Fibroblast of lung (primary cell): ENCODE results near the gene SDCCAG8. TPM values are rescaled to one million over a fixed set of nuclear protein-coding genes. Genes with fewer than 3 reads are reported as not detected.

ENCODE experiments used
- DNase-seq, 2 donors: peaks; one replicate each; pipeline versions ENCODE4 v3.0.0 to v3.0.0-alpha.2; 2010; ENCODE audit warnings: low read depth in 2 of 2
- H2AFZ ChIP-seq: 2 replicates; pipeline ENCODE4 v1.5.1; 2012; ENCODE audit warnings: low read length, control low read depth, inconsistent platforms
- H3K27ac ChIP-seq: 2 replicates; pipeline ENCODE4 v1.5.1; 2011; ENCODE audit warnings: low read length, control low read depth; ENCODE audit not compliant: insufficient read depth
- H3K27me3 ChIP-seq: 2 replicates; pipeline ENCODE4 v1.5.1; 2011; ENCODE audit warnings: mild to moderate bottlenecking, low read length; ENCODE audit not compliant: control insufficient read depth, insufficient read depth
- H3K36me3 ChIP-seq: 2 replicates; pipeline ENCODE4 v1.5.1; 2011; ENCODE audit warnings: low read length; ENCODE audit not compliant: control insufficient read depth, insufficient read depth
- H3K4me1 ChIP-seq: 2 replicates; pipeline ENCODE4 v1.5.1; 2011; ENCODE audit warnings: low read length; ENCODE audit not compliant: control insufficient read depth, insufficient read depth; ENCODE audit errors: extremely low read depth
- H3K4me2 ChIP-seq: 2 replicates; pipeline ENCODE4 v1.5.1; 2011; ENCODE audit warnings: low read length, control low read depth; ENCODE audit not compliant: insufficient read depth; ENCODE audit errors: extremely low read depth
- H3K4me3 ChIP-seq, 4 experiments: fragments of 200-600 bp in 1 of 4; sonication (generic) in 1 of 4; replicated peaks in 1 of 4; 2 replicates each; pipeline ENCODE4 v1.5.1; 2011 to 2016; ENCODE audit warnings: low read length in 4 of 4, low read depth in 3 of 4, mild to moderate bottlenecking in 3 of 4, control low read depth in 2 of 4, inconsistent platforms in 1 of 4, mixed read lengths in 1 of 4; ENCODE audit not compliant: insufficient read depth in 1 of 4; ENCODE audit errors: control extremely low read depth in 1 of 4
- H3K79me2 ChIP-seq: 2 replicates; pipeline ENCODE4 v1.5.1; 2012; ENCODE audit warnings: mild to moderate bottlenecking, low read length, inconsistent platforms; ENCODE audit not compliant: control insufficient read depth, insufficient read depth
- H3K9ac ChIP-seq: 2 replicates; pipeline ENCODE4 v1.5.1; 2011; ENCODE audit warnings: mild to moderate bottlenecking, low read length, control low read depth; ENCODE audit not compliant: insufficient read depth
- H3K9me3 ChIP-seq: 2 replicates; pipeline ENCODE4 v1.5.1; 2012; ENCODE audit warnings: low read depth, low read length; ENCODE audit not compliant: control insufficient read depth, insufficient read depth
- H4K20me1 ChIP-seq: 2 replicates; pipeline ENCODE4 v1.5.1; 2011; ENCODE audit warnings: low read length; ENCODE audit not compliant: control insufficient read depth, insufficient read depth; ENCODE audit errors: extremely low read depth
- CTCF ChIP-seq, 2 donors: IDR thresholded peaks in 1 of 2; conservative IDR thresholded peaks in 1 of 2; 1 replicate in 1 of 2; 2 replicates in 1 of 2; pipeline ENCODE4 v1.5.1; 2011 to 2012; ENCODE audit warnings: low read length in 2 of 2, control low read depth in 1 of 2, inconsistent platforms in 1 of 2, low read depth in 1 of 2, mild to moderate bottlenecking in 1 of 2
- EZH2 ChIP-seq: IDR thresholded peaks from 2 replicates; pipeline ENCODE4 v1.5.1; 2012; ENCODE audit warnings: low read length, control low read depth, mild to moderate bottlenecking; ENCODE audit errors: missing control alignments
- polyA plus RNA-seq, 2 donors: library from polyadenylated mRNA; depleted of rRNA in 1 of 2; stranded (reverse) in 1 of 2; unstranded in 1 of 2; fragments of >200 nt; gene quantifications; 2 replicates each; pipeline ENCODE4 v1.2.1, GENCODE V29; 2011 to 2012; ENCODE audit warnings: missing spikeins in 1 of 2
- total RNA-seq: library from RNA; depleted of rRNA; stranded (reverse); fragments of >200 nt; gene quantifications from 2 replicates; pipeline ENCODE4 v1.2.1, GENCODE V29; 2014

SDCCAG8 gene
- total and polyA plus RNA-seq, 2 donors (not counting 1 experiment from before 2014, with no cell fraction given), result 34.8 to 53.2 TPM

- no peak overlapping the region for H2AFZ ChIP-seq
- H3K79me2 ChIP-seq, result no peaks in the 10 kb centered on the region
- H3K4me2 ChIP-seq, result no peak overlapping the region
- peaks cover under 1% of the 10 kb centered on the region for H3K36me3 ChIP-seq
- no peaks in the 10 kb centered on the region for H3K4me1 ChIP-seq
- H3K4me3 ChIP-seq, result no peak overlapping the region
- no peaks in the 10 kb centered on the region for H3K27me3 ChIP-seq
- H3K9ac ChIP-seq, result no peak overlapping the region
- no peak for TF ChIP-seq CTCF (conservative IDR thresholded peaks at IDR 0.05 in 1 of 2, IDR thresholded peaks at IDR 0.05 in 1 of 2; ENCODE audit: low read depth in 1 of 2, low read length in 2 of 2)
- no peaks in the 10 kb centered on the region for H4K20me1 ChIP-seq
- peak in 1 of 2 donors; percentile 44 for DNase-seq
- no peak overlapping the region for H3K27ac ChIP-seq
- H3K9me3 ChIP-seq, result no peaks in the 10 kb centered on the region
Observed at GRCh38 chr1:243503155-243503554, 247.3 kb downstream of the SDCCAG8 start.

GRCh38 chr1:243505986-243506689 is 250.3 kb downstream of the SDCCAG8 start:
- Histone ChIP-seq H3K27ac (no peak overlapping the region), H3K4me2 (no peak overlapping the region), H3K9ac (no peak overlapping the region), H2AFZ (no peak overlapping the region), H3K4me1 (no peaks in the 10 kb centered on the region), H4K20me1 (no peaks in the 10 kb centered on the region), H3K79me2 (no peaks in the 10 kb centered on the region), H3K9me3 (no peaks in the 10 kb centered on the region), H3K4me3 (no peak overlapping the region), H3K27me3 (no peaks in the 10 kb centered on the region), H3K36me3 (peaks cover 6% of the 10 kb centered on the region)
- TF ChIP-seq CTCF (conservative IDR thresholded peaks at IDR 0.05 in 1 of 2, IDR thresholded peaks at IDR 0.05 in 1 of 2; ENCODE audit: low read depth in 1 of 2, low read length in 2 of 2), result no peak
- TF ChIP-seq EZH2, result no peak
- no peak for DNase-seq

GRCh38 chr1:243507001-243507671 is 251.3 kb downstream of the SDCCAG8 start:
- H3K9me3 ChIP-seq, result no peaks in the 10 kb centered on the region
- H3K27ac ChIP-seq, result no peak overlapping the region
- H3K79me2 ChIP-seq, result no peaks in the 10 kb centered on the region
- H3K36me3 ChIP-seq, result peaks cover 6% of the 10 kb centered on the region
- H3K27me3 ChIP-seq, result no peaks in the 10 kb centered on the region
- no peak for TF ChIP-seq CTCF (conservative IDR thresholded peaks at IDR 0.05 in 1 of 2, IDR thresholded peaks at IDR 0.05 in 1 of 2; ENCODE audit: low read depth in 1 of 2, low read length in 2 of 2)
- no peak for TF ChIP-seq EZH2
- H3K9ac ChIP-seq, result no peak overlapping the region
- no peak overlapping the region for H3K4me2 ChIP-seq
- H3K4me3 ChIP-seq, result no peak overlapping the region
- no peaks in the 10 kb centered on the region for H3K4me1 ChIP-seq
- DNase-seq, result no peak
- H4K20me1 ChIP-seq, result no peaks in the 10 kb centered on the region
- H2AFZ ChIP-seq, result no peak overlapping the region
